ENCODE measurements around the gene ZNF512.
"Not testable (repeated sequence)": the region's sequence is repeated elsewhere in the genome, so short reads cannot be mapped to it uniquely, and the experiment has no call there.

Gene ZNF512

DNA sequence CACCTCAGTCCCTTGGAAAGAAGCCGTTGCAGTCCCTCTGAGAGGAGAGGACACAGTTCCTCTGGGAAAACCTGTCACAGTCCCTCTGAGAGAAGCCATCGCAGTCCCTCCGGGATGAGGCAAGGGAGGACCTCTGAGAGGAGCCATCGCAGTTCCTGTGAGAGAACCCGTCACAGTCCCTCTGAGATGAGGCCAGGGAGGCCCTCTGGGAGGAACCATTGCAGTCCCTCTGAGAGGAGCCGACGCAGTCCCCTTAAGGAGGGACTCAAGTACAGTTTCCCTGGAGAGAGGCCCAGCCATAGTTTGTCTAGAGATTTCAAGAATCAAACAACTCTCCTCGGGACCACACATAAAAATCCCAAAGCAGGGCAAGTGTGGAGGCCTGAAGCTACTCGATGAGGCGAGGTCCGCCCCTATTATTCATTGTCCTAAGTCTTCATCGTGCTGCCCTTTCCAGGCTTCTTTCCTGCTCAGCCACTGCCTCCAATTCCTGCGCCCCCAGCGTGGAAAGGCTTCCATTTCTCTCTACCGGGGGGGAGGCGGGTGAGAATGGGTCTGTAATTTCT lies 630 bp upstream of the ZNF512 start:
- DNase-seq (ENCODE audit: low read depth, low spot score), result no peak

DNA sequence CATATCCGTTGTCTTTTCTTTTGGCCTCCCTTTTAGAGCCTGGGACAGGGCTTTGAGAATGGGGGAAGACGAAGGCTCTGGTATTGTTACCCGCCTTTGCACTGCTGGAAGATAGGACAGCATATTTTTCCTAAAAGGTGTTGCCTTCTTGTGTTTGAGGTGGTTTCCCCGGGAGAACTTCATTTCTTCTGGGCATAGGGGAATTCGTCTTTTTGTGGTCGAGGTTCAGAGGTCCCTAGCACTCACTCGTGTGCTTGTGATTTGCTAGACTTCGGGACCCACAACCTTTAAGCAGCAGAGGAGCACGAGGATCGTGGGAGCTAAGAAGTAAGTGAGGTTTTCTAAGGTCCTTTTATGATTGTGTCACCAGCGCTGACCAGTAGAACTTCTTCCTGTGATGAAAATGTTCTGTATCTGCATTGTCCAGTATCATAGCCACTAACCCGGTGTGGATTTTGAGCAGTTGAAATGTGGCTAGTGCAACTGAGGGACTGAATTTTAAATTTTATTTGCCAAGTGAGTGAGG lies 611 bp downstream of the ZNF512 start:
- no peak for DNase-seq (ENCODE audit: low read depth, low spot score)

DNA sequence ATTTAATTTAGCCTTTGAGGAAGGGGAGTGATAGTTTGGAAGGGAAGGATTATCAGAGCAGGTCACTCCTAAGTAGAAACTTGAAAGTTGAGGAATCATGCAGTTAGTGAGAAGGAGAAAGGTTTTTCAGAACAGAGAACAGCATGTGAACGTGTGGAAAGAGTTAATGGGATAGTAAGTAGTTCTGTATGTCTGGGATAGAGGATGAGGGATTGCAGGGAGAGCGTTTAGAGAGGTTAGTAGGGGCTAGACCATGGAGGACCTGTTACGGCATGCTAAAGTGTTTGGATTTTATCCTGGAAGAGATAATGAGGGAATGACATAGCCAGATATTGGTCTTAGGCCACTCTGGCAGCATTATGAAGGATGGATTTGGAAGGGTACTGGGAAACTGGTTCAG lies 1.8 kb downstream of the ZNF512 start:
- no peak for DNase-seq (ENCODE audit: low read depth, low spot score)

GRCh38 chr2:27587025-27587424 lies 4.2 kb downstream of the ZNF512 start:
- no peak for DNase-seq (ENCODE audit: low read depth, low spot score)

DNA sequence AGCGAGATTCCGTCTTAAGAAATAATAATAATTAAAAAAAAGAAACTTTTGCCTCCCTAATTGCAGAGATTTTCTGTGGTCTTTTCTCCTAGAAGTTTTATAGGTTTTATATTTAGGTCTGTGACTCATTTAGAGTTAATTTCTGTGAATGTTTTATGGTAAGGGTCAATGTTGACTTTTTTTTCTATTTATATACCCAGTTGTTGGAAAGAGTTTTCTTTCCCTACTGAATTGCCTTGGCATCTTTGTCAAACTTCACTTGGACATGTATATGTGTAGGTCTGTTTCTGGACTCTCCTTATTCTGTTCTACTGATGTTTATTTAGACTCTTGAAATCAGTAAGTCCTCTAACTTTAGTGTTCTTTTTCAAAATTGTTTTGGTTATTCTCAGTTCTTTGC lies 5.5 kb downstream of the ZNF512 start:
- no peak for DNase-seq (ENCODE audit: low read depth, low spot score)

DNA sequence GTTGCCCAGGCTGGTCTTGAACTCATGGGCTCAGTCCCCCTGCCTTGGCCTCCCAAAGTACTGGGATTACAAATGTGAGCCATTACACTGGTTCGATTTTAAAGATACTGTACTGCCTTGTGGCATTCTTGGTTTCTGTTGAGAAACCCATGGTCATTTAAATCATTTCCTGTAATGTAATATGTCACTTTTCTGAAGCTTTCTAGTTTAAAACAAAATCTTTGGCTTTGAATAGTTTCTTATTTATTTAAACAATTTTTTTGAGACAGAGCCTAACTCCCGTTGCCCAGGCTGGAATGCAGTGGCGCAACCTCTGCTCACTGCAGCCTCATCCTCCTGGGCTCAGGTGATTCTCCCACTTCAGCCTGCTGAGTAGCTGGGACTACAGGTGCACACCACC lies 8.9 kb downstream of the ZNF512 start:
- no peak for DNase-seq (ENCODE audit: low read depth, low spot score)

- DNase-seq (ENCODE audit: low read depth, low spot score), result no peak
Measured at GRCh38 chr2:27593240-27593639, 10.4 kb downstream of the ZNF512 start.

DNA sequence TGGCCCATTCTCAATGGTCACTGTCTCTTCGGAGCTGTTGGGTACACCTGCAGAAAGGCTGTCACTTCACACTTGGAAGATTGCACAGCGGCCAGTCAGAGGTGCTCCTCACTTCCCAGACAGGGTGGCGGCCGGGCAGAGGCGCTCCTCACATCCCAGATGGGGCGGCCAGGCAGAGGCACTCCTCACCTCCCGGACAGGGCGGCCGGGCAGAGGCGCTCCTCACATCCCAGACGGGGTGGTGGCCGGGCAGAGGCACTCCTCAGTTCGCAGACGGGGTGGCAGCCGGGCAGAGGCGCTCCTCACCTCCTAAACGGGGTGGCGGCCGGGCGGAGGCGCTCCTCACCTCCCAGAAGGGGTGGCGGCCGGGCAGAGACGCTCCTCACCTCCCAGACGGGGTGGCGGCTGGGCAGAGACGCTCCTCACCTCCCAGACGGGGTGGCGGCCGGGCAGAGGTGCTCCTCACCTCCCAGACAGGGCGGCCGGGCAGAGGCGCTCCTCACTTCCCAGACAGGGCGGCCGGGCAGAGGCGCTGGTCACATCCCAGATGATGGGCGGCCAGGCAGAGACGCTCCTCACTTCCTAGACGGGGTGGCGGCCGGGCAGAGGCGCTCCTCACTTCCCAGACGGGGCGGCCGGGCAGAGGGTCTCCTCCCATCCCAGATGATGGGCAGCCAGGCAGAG lies 11.3 kb downstream of the ZNF512 start:
- DNase-seq (ENCODE audit: low read depth, low spot score), result not testable (repeated sequence)

DNA sequence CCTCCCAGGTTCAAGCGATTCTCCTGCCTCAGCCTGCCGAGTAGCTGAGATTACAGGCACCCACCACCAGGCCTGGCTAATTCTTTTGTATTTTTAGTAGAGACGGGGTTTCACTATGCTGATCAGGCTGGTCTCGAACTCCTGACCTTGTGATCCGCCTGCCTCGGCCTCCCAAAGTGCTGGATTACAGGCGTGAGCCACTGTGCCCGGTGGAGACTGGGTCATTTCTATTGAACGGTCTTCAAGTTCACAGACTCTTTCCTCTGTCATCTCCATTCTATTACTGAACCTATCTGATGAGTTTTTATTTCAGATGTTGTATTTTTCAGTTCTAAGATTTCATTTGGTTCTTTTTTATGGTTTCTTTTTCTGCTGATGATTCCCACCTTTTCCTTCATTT lies 12.6 kb downstream of the ZNF512 start:
- not testable (repeated sequence) for DNase-seq (ENCODE audit: low read depth, low spot score)

- no peak for DNase-seq (ENCODE audit: low read depth, low spot score)
Measured at GRCh38 chr2:27596627-27597026, 13.8 kb downstream of the ZNF512 start.

DNA sequence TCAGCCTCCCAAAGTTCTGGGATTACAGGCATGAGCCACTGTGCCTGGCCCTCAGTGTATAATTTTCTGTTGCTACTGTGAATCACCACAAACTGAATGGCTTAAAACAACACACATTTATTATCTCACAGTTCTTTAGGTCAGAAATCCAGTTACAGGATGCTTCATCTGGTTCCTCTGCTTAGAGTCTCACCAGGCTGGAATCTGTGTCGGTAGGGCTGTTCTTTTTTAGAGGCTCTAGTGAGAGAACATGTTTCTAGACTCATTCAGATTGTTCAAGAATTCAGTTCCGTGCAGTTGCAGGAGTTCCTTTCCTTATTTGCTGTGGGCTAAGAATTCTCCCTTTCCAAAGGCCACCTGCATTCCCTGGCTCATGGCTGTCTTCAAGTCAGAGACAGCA lies 23.8 kb downstream of the ZNF512 start:
- DNase-seq (ENCODE audit: low read depth, low spot score), result no peak

GRCh38 chr2:27613985-27614384 lies 31.1 kb downstream of the ZNF512 start:
- no peak for DNase-seq (ENCODE audit: low read depth, low spot score)

GRCh38 chr2:27615316-27615715 lies 32.5 kb downstream of the ZNF512 start:
- DNase-seq (ENCODE audit: low read depth, low spot score), result no peak

GRCh38 chr2:27621524-27621923 lies 38.7 kb downstream of the ZNF512 start:
- no peak for DNase-seq (ENCODE audit: low read depth, low spot score)

DNA sequence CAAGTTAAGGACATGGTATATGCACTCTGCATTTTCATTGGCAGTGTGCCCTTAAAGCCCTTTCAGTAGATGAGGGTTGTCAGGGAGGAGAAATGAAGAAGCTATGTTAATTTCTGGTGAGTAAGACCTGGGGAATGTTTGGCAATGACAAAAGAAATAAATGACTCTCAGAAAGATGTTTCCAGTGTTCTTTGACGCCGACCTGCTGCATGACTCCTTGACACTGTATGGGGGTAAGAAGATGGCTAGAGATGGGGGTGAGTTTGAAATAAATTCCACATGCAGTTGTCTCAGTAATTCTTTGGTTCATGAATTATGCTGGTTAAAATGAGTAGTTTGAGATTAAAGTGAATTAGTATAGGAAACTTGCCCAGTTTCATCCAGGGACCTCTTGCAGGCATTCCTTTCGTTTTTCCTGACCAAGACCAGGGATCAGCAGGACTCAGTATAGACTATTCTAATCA lies 40.1 kb downstream of the ZNF512 start:
- peak; percentile 35 for DNase-seq (ENCODE audit: low read depth, low spot score)

- DNase-seq (ENCODE audit: low read depth, low spot score), result no peak
Measured at GRCh38 chr2:27624943-27625342, 42.1 kb downstream of the ZNF512 start.

- DNase-seq (ENCODE audit: low read depth, low spot score), result not testable (repeated sequence)
Measured at GRCh38 chr2:27626323-27626722, 43.5 kb downstream of the ZNF512 start.

- not testable (repeated sequence) for DNase-seq (ENCODE audit: low read depth, low spot score)
Measured at GRCh38 chr2:27626921-27627320, 44.1 kb downstream of the ZNF512 start.

DNA sequence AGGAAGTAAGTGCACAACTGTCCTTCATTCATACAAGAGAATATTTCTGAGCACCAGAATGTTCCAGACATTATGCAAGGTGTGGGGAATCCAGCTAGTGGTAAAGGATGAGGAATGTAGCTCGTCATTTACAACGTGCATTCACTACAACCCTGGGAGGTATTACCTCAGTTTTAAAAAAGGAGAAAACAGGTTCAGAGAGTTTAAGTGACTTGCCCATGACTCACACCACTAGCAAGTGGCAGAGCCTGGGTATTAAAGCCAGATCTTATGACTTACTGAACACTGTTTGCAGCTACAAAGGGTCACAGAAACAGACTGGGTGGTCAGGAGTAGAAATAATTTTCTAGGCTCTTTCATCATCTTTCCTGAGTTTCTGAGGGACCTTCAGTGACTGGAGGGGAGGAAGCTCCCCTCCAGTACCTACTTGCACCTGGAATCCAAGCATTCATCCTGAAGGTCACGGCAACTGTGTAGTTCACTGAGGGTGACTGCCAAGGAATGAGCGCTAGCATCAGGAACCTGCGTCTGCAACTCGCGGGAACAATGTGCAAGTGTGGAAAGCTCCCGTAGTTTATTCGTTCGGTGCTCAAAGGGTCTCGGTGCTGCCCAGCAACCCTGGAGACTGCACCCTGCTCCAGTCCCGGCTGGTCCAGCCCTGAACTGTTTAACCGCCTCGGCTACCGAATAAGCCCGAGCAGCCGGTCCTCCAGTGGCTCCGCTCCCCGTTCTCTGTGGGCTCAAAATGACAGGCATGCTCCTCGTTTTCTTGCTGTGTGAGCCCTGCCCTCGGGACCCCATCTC lies 45.3 kb downstream of the ZNF512 start:
- no peak for DNase-seq (ENCODE audit: low read depth, low spot score)

DNA sequence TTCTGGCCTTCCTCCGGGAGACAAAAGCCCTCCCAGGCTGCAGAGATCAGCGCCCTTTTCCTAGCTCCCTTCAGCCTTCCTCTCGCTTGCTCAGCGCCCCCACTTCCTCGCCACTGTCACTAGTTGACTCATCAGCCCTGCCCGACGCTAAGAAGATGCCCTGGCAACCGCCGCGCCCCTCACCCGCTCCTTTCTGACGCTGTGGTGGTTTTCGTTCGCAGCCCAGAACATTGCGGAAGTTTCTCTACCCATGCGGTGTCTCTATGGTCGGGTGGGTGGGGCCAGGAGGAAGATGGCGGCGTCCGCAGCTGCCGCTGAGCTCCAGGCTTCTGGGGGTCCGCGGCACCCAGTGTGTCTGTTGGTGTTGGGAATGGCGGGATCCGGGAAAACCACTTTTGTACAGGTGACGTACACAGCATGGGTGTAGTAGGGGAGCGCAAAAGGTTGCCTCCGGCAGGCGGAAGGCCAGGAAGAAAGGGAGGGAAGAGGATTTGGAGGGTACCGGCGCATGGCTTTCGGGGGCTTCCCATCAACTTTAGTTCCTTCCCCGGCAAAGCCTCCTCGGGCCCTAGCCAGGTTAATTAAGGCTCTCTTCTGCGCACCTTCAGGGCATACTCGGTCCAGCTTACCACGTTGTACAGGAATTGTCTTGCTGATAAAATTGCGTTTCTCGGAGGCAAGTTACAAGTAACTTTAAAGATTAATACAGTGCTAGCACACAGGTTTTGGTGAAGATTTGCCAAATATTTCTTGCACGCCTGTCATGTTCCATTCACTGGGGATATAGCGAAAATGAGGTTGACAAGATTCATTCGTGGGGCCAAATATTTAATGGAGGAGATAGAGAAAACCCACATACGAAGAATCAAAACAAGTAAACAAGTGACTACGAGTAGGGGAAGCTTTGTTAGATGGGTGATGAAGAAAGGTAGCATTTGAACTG lies 46.2 kb downstream of the ZNF512 start, which contains the start of the genes CCDC121 and GPN1:
TSS of gene CCDC121 (minus strand) at position 246 of the 943 bp plus-strand sequence. CDS start 1,213 bp downstream, outside the sequence.
TSS of gene GPN1 (plus strand) at position 284 of the 943 bp plus-strand sequence. CDS start at position 293, 9 bp downstream.
- DNase-seq (ENCODE audit: low read depth, low spot score), result peak; percentile 64

DNA sequence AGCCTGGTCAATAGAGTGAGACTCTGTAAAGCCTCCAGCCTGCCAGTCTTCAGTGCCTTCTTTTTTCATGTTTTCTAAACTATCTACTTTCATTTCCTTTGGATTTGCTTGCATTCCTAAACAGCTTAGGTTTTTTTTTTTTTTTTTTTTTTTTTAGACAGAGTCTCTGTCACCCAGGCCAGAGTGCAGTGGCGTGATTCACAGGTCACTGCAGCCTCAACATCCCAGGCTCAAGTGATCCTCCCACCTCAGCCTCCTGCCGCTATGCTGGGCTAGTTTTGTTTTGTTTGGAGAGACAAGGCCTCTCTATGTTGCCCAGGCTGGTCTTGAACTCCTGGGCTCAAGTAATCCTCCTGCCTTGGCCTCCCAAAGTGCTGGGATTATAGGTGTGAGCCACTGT lies 47.4 kb downstream of the ZNF512 start:
- not testable (repeated sequence) for DNase-seq (ENCODE audit: low read depth, low spot score)
